ENCODE results near the gene ZCCHC7.

GRCh38 chr9:37105234-37105633 lies 15.1 kb upstream of the ZCCHC7 start:
- no peak for TF ChIP-seq YY1 (IDR thresholded peaks at IDR 0.05; ENCODE audit: insufficient read depth, insufficient read length)
- no peak for TF ChIP-seq SUZ12 (IDR thresholded peaks at IDR 0.05; ENCODE audit: extremely low read depth, insufficient read depth, insufficient read length)
- TF ChIP-seq ZNF274 (IDR thresholded peaks at IDR 0.05; ENCODE audit: low read depth, low read length), result no peak

Measured in NT2/D1 (cell line).